HG02759 (cell line): Measurements from ENCODE around the gene ZKSCAN5.
A peak's percentile ranks its signal among the peaks of the same experiment; 100 is the strongest.

Experiments
- ATAC-seq: cut with Tn5 transposase; IDR thresholded peaks from one replicate; pipeline ENCODE4 v1.9.1; 2021; ENCODE audit warnings: mild to moderate bottlenecking, moderate library complexity; ENCODE audit not compliant: unreplicated experiment

The ZKSCAN5 gene

GRCh38 chr7:99504603-99505323 is at the start of gene ZKSCAN5:
Gene ZKSCAN5, plus strand, starts transcription at chr7:99504662. Its CDS starts 1,383 bp downstream, at chr7:99506045.
- ATAC-seq: peak; percentile 80

GRCh38 chr7:99455874-99456273 is 48.6 kb upstream of the ZKSCAN5 start:
- no peak for ATAC-seq

GRCh38 chr7:99456288-99456687 is 48.2 kb upstream of the ZKSCAN5 start:
- no peak for ATAC-seq

- no peak for ATAC-seq
These were observed 47.3 kb upstream of the ZKSCAN5 start for GRCh38 chr7:99457050-99457649.

- no peak for ATAC-seq
These were observed 46.6 kb upstream of the ZKSCAN5 start for GRCh38 chr7:99457650-99458493.

GRCh38 chr7:99459087-99459486 is 45.4 kb upstream of the ZKSCAN5 start:
- ATAC-seq: no peak

- ATAC-seq: no peak
These were observed 43.8 kb upstream of the ZKSCAN5 start for GRCh38 chr7:99460651-99461050.

- ATAC-seq: no peak
These were observed 43.2 kb upstream of the ZKSCAN5 start for GRCh38 chr7:99461221-99461620.

- peak; percentile 12 for ATAC-seq
These were observed 39.1 kb upstream of the ZKSCAN5 start for GRCh38 chr7:99465421-99465768.

- ATAC-seq: no peak
These were observed 36.0 kb upstream of the ZKSCAN5 start for GRCh38 chr7:99468336-99468918.

GRCh38 chr7:99469381-99470065 is 34.9 kb upstream of the ZKSCAN5 start:
- ATAC-seq: no peak

GRCh38 chr7:99472561-99473314 is 31.7 kb upstream of the ZKSCAN5 start, which contains the start of gene ZNF789:
Gene ZNF789, plus strand, starts transcription at chr7:99472890. Its CDS starts 3,567 bp downstream, at chr7:99476457.
- ATAC-seq: peak; percentile 96

GRCh38 chr7:99473315-99473596 is 31.2 kb upstream of the ZKSCAN5 start:
- ATAC-seq: peak; percentile 10

GRCh38 chr7:99476107-99476506 is 28.4 kb upstream of the ZKSCAN5 start:
- no peak for ATAC-seq

- ATAC-seq: no peak
These were observed 25.7 kb upstream of the ZKSCAN5 start for GRCh38 chr7:99478464-99479440.

- no peak for ATAC-seq
These were observed 19.4 kb upstream of the ZKSCAN5 start for GRCh38 chr7:99485094-99485493.

- no peak for ATAC-seq
These were observed 15.2 kb upstream of the ZKSCAN5 start for GRCh38 chr7:99489235-99489634.

- ATAC-seq: no peak
These were observed 13.6 kb upstream of the ZKSCAN5 start for GRCh38 chr7:99490878-99491277.

- ATAC-seq: no peak
These were observed 10.6 kb upstream of the ZKSCAN5 start for GRCh38 chr7:99493823-99494222.
